Measurements from ENCODE around the gene SH3RF1.

The SH3RF1 gene

DNA sequence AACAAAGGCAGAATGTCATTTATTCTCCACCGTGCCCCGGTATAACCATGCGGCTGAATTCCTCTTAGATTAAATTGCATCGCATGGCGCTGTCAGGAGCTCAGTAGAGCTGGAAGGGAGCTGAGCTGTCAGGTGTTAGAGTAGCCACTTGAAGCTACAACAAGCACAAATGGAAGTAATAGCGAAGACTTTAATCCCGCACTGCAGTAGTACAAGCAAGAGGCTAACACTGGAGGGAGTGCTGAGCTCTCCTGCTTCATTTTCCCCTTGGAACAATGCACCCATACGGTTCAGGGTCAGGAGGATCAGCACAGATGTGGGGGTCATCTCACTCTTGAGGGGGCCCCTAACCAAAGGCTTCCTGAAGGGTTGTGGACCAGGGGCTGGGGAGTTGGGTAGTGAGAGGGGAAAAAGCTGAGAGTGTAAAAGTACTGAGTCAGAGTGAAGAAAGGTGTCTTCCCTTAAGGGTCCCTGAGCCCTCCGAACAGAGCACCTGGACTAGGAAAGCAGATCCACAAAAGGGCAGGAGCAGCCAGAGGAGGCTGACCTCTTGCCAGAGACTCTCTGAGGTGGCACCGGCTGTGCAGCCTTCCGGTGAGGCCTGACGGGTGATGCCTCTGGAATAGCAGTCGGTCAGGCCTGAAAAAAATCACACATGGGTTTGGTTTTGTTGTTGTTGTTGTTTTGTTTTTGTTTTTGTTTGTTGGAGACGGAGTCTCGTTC lies 224.7 kb downstream of the SH3RF1 start:
- no peak for DNase-seq (ENCODE audit: low read depth)
- H3K4me3 ChIP-seq (ENCODE audit: low read depth, low read length), result no peak overlapping the region
- TF ChIP-seq, protein P1, sequence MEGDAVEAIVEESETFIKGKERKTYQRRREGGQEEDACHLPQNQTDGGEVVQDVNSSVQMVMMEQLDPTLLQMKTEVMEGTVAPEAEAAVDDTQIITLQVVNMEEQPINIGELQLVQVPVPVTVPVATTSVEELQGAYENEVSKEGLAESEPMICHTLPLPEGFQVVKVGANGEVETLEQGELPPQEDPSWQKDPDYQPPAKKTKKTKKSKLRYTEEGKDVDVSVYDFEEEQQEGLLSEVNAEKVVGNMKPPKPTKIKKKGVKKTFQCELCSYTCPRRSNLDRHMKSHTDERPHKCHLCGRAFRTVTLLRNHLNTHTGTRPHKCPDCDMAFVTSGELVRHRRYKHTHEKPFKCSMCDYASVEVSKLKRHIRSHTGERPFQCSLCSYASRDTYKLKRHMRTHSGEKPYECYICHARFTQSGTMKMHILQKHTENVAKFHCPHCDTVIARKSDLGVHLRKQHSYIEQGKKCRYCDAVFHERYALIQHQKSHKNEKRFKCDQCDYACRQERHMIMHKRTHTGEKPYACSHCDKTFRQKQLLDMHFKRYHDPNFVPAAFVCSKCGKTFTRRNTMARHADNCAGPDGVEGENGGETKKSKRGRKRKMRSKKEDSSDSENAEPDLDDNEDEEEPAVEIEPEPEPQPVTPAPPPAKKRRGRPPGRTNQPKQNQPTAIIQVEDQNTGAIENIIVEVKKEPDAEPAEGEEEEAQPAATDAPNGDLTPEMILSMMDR (IDR thresholded peaks at IDR 0.05; ENCODE audit: low read depth, low read length, missing control alignments), result peak; percentile 12
- in situ Hi-C loops (cut with HindIII; ENCODE audit: low sequenced_read_pairs), result no loop called here

DNA sequence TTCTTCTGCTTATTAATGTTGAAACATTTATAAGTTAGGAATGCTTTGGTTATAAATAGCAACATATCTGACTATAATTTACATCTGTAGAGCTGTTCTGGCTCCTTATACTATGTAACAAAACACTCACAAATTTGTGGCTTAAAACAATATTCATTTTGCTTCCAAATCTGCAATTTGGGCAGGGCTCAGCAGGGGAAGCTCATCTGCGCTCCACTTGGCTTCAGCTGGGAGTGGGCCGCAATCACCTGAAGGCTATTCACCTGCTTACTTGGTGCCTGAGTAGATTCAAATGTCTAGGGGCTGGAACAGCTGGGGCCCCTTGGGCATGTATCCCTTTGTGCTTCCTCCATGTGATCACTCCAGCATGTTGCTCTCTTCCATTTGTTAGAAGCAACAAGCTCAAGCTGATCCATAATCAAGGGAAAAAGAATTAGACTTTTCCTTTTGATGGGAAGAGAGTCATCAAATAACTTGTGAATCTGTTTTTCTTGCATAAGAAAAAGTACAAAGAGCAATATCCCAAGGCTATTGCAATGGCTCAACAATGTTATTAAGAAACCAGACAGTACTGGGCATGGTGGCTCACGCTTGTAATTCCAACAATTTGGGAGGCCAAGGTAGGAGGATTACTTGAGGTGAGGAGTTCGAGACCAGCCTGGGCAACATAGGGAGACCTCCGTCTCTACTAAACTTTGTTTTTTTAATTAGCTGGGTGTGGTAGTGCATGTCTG lies 225.9 kb downstream of the SH3RF1 start:
- in situ Hi-C loops (cut with HindIII; ENCODE audit: low sequenced_read_pairs), result no loop called here
- no peak overlapping the region for H3K4me3 ChIP-seq (ENCODE audit: low read depth, low read length)
- TF ChIP-seq, protein P1 (IDR thresholded peaks at IDR 0.05; ENCODE audit: low read depth, low read length, missing control alignments), result no peak
- no peak for DNase-seq (ENCODE audit: low read depth)
